Melanocyte of skin (primary cell): ENCODE data around the gene SPINK2. TPM values are rescaled to one million over a fixed set of nuclear protein-coding genes. Genes with fewer than 3 reads are reported as not detected.

Experiments used
- small RNA-seq, 2 donors: library from RNA; depleted of rRNA; stranded (forward); fragments of <200 nt; gene quantifications; one replicate each; pipeline ENCODE3, GENCODE V24; 2012
- total RNA-seq, 2 donors: library from RNA; depleted of rRNA; stranded (reverse); fragments of >200 nt; gene quantifications; 2 replicates each; pipeline ENCODE4 v1.2.3, GENCODE V29; 2012

The SPINK2 gene
- not detected for total RNA-seq

GRCh38 chr4:56821381-56822243 is at the start of gene SPINK2:
Gene SPINK2, minus strand, starts transcription at chr4:56821701. Its CDS starts 39 bp downstream, at chr4:56821662.

Small RNA genes lying within 50 kb of the gene (small RNA-seq; reads per million reads assigned to genes)
- gene RF00017 (0 reads per million in 2 donors), gene RF00019 (0 reads per million in 2 donors), gene RN7SL357P (0 reads per million in 2 donors), gene RN7SL492P (0 reads per million in 2 donors)

Other genes with a start within 250 kb of the SPINK2 start
- not detected for gene HOPX, start 140.4 kb downstream of the SPINK2 start, total RNA-seq
- gene REST, start 86.2 kb upstream of the SPINK2 start, total RNA-seq: 10 to 100 TPM; 28.0 to 29.3 TPM
- 10 to 100 TPM; 15.1 to 19.0 TPM for gene NOA1, start 155.9 kb upstream of the SPINK2 start, total RNA-seq
- 100 to 1,000 TPM; 107 to 119 TPM for gene POLR2B, start 157.2 kb upstream of the SPINK2 start, total RNA-seq